ENCODE measurements around the gene ELMOD2.

The ELMOD2 gene

GRCh38 chr4:140533951-140534480 is 10.0 kb downstream of the ELMOD2 start:
- H3K9ac ChIP-seq (ENCODE audit: low read depth, low read length), result no peak overlapping the region
- H3K36me3 ChIP-seq (ENCODE audit: insufficient read depth, low read depth, low read length), result peaks cover 42% of the 10 kb centered on the region
- no peaks in the 10 kb centered on the region for H3K9me3 ChIP-seq (ENCODE audit: insufficient read depth, low read depth, low read length)
- H3K27me3 ChIP-seq (ENCODE audit: insufficient read depth, low read length), result no peaks in the 10 kb centered on the region
- no peaks in the 10 kb centered on the region for H3K4me1 ChIP-seq (ENCODE audit: insufficient read depth, low read length)
- H3K4me3 ChIP-seq (ENCODE audit: low read length), result no peak overlapping the region
- no peak overlapping the region for H3K27ac ChIP-seq (ENCODE audit: low read length)

- Histone ChIP-seq H3K4me1 (ENCODE audit: insufficient read depth, low read length) (peaks cover 30% of the 10 kb centered on the region; the same call in 1 of the 2 replicates), H3K27ac (ENCODE audit: low read length) (peak overlapping the region; percentile 11), H3K36me3 (ENCODE audit: insufficient read depth, low read depth, low read length) (no peaks in the 10 kb centered on the region), H3K4me3 (ENCODE audit: low read length) (peak overlapping the region; percentile 12; the same call in 1 of the 2 replicates), H3K9ac (ENCODE audit: low read depth, low read length) (no peak overlapping the region), H3K9me3 (ENCODE audit: insufficient read depth, low read depth, low read length) (no peaks in the 10 kb centered on the region), H3K27me3 (ENCODE audit: insufficient read depth, low read length) (no peaks in the 10 kb centered on the region)
Measured at GRCh38 chr4:140556372-140557085, 32.6 kb downstream of the ELMOD2 start.

GRCh38 chr4:140557831-140558435 is 34.0 kb downstream of the ELMOD2 start:
- Histone ChIP-seq H3K27me3 (ENCODE audit: insufficient read depth, low read length) (no peaks in the 10 kb centered on the region), H3K9ac (ENCODE audit: low read depth, low read length) (peak overlapping the region; percentile 9; the same call in 1 of the 2 replicates), H3K27ac (ENCODE audit: low read length) (no peak overlapping the region), H3K9me3 (ENCODE audit: insufficient read depth, low read depth, low read length) (no peaks in the 10 kb centered on the region), H3K4me1 (ENCODE audit: insufficient read depth, low read length) (peaks cover 30% of the 10 kb centered on the region; the same call in 1 of the 2 replicates), H3K36me3 (ENCODE audit: insufficient read depth, low read depth, low read length) (no peaks in the 10 kb centered on the region), H3K4me3 (ENCODE audit: low read length) (no peak overlapping the region; the same call in 1 of the 2 replicates)

- Histone ChIP-seq H3K36me3 (ENCODE audit: insufficient read depth, low read depth, low read length) (no peaks in the 10 kb centered on the region), H3K9me3 (ENCODE audit: insufficient read depth, low read depth, low read length) (no peaks in the 10 kb centered on the region), H3K4me3 (ENCODE audit: low read length) (no peak overlapping the region), H3K27me3 (ENCODE audit: insufficient read depth, low read length) (peaks cover 2% of the 10 kb centered on the region; the same call in 1 of the 2 replicates), H3K27ac (ENCODE audit: low read length) (no peak overlapping the region), H3K9ac (ENCODE audit: low read depth, low read length) (no peak overlapping the region), H3K4me1 (ENCODE audit: insufficient read depth, low read length) (peaks cover 30% of the 10 kb centered on the region; the same call in 1 of the 2 replicates)
Measured at GRCh38 chr4:140559696-140560095, 35.7 kb downstream of the ELMOD2 start.

GRCh38 chr4:140568507-140569306 is 44.7 kb downstream of the ELMOD2 start, which contains the start of gene UCP1:
UCP1 (minus strand) TSS chr4:140568961; CDS start chr4:140568729, 232 bp downstream.
- Histone ChIP-seq H3K4me1 (ENCODE audit: insufficient read depth, low read length) (peaks cover 9% of the 10 kb centered on the region; the same call in 1 of the 2 replicates), H3K9ac (ENCODE audit: low read depth, low read length) (no peak within 1 kb of the TSS; the same call in 1 of the 2 replicates), H3K27me3 (ENCODE audit: insufficient read depth, low read length) (peaks cover 80% of the 10 kb centered on the region), H3K9me3 (ENCODE audit: insufficient read depth, low read depth, low read length) (no peaks in the 10 kb centered on the region; the same call in 1 of the 2 replicates), H3K27ac (ENCODE audit: low read length) (no peak within 1 kb of the TSS), H3K36me3 (ENCODE audit: insufficient read depth, low read depth, low read length) (no peaks in the 10 kb centered on the region), H3K4me3 (ENCODE audit: low read length) (peak within 1 kb of the TSS; percentile 77)

GRCh38 chr4:140569307-140569638 is 45.3 kb downstream of the ELMOD2 start:
- Histone ChIP-seq H3K27me3 (ENCODE audit: insufficient read depth, low read length) (peaks cover 80% of the 10 kb centered on the region), H3K9ac (ENCODE audit: low read depth, low read length) (no peak overlapping the region), H3K9me3 (ENCODE audit: insufficient read depth, low read depth, low read length) (no peaks in the 10 kb centered on the region; the same call in 1 of the 2 replicates), H3K36me3 (ENCODE audit: insufficient read depth, low read depth, low read length) (no peaks in the 10 kb centered on the region), H3K27ac (ENCODE audit: low read length) (no peak overlapping the region), H3K4me3 (ENCODE audit: low read length) (peak overlapping the region; percentile 77), H3K4me1 (ENCODE audit: insufficient read depth, low read length) (peaks cover 9% of the 10 kb centered on the region; the same call in 1 of the 2 replicates)

GRCh38 chr4:140571620-140572019 is 47.7 kb downstream of the ELMOD2 start:
- Histone ChIP-seq H3K27ac (ENCODE audit: low read length) (no peak overlapping the region), H3K4me3 (ENCODE audit: low read length) (no peak overlapping the region), H3K4me1 (ENCODE audit: insufficient read depth, low read length) (peaks cover 9% of the 10 kb centered on the region; the same call in 1 of the 2 replicates), H3K27me3 (ENCODE audit: insufficient read depth, low read length) (peaks cover 58% of the 10 kb centered on the region), H3K9ac (ENCODE audit: low read depth, low read length) (no peak overlapping the region), H3K36me3 (ENCODE audit: insufficient read depth, low read depth, low read length) (no peaks in the 10 kb centered on the region), H3K9me3 (ENCODE audit: insufficient read depth, low read depth, low read length) (no peaks in the 10 kb centered on the region; the same call in 1 of the 2 replicates)

GRCh38 chr4:140575489-140575888 is 51.5 kb downstream of the ELMOD2 start:
- no peak overlapping the region for H3K27ac ChIP-seq (ENCODE audit: low read length)
- H3K9ac ChIP-seq (ENCODE audit: low read depth, low read length), result no peak overlapping the region
- no peaks in the 10 kb centered on the region for H3K36me3 ChIP-seq (ENCODE audit: insufficient read depth, low read depth, low read length)
- H3K9me3 ChIP-seq (ENCODE audit: insufficient read depth, low read depth, low read length), result no peaks in the 10 kb centered on the region; the same call in 1 of the 2 replicates
- H3K27me3 ChIP-seq (ENCODE audit: insufficient read depth, low read length), result peaks cover 19% of the 10 kb centered on the region
- H3K4me1 ChIP-seq (ENCODE audit: insufficient read depth, low read length), result no peaks in the 10 kb centered on the region
- H3K4me3 ChIP-seq (ENCODE audit: low read length), result no peak overlapping the region

- no peak overlapping the region for H3K4me3 ChIP-seq (ENCODE audit: low read length)
- H3K9ac ChIP-seq (ENCODE audit: low read depth, low read length), result no peak overlapping the region
- H3K4me1 ChIP-seq (ENCODE audit: insufficient read depth, low read length), result no peaks in the 10 kb centered on the region
- H3K27me3 ChIP-seq (ENCODE audit: insufficient read depth, low read length), result no peaks in the 10 kb centered on the region; the same call in 1 of the 2 replicates
- no peak overlapping the region for H3K27ac ChIP-seq (ENCODE audit: low read length)
- H3K36me3 ChIP-seq (ENCODE audit: insufficient read depth, low read depth, low read length), result no peaks in the 10 kb centered on the region
- no peaks in the 10 kb centered on the region for H3K9me3 ChIP-seq (ENCODE audit: insufficient read depth, low read depth, low read length)
Measured at GRCh38 chr4:140579278-140579677, 55.3 kb downstream of the ELMOD2 start.

- no peak overlapping the region for H3K4me3 ChIP-seq (ENCODE audit: low read length)
- H3K9ac ChIP-seq (ENCODE audit: low read depth, low read length), result no peak overlapping the region
- H3K27ac ChIP-seq (ENCODE audit: low read length), result no peak overlapping the region
- no peaks in the 10 kb centered on the region for H3K4me1 ChIP-seq (ENCODE audit: insufficient read depth, low read length)
- no peaks in the 10 kb centered on the region for H3K27me3 ChIP-seq (ENCODE audit: insufficient read depth, low read length)
- no peaks in the 10 kb centered on the region for H3K36me3 ChIP-seq (ENCODE audit: insufficient read depth, low read depth, low read length)
- no peaks in the 10 kb centered on the region for H3K9me3 ChIP-seq (ENCODE audit: insufficient read depth, low read depth, low read length)
Measured at GRCh38 chr4:140581078-140581477, 57.1 kb downstream of the ELMOD2 start.

- H3K36me3 ChIP-seq (ENCODE audit: insufficient read depth, low read depth, low read length), result no peaks in the 10 kb centered on the region
- H3K9me3 ChIP-seq (ENCODE audit: insufficient read depth, low read depth, low read length), result no peaks in the 10 kb centered on the region
- H3K4me3 ChIP-seq (ENCODE audit: low read length), result no peak overlapping the region
- no peak overlapping the region for H3K9ac ChIP-seq (ENCODE audit: low read depth, low read length)
- H3K4me1 ChIP-seq (ENCODE audit: insufficient read depth, low read length), result no peaks in the 10 kb centered on the region
- H3K27ac ChIP-seq (ENCODE audit: low read length), result no peak overlapping the region
- no peaks in the 10 kb centered on the region for H3K27me3 ChIP-seq (ENCODE audit: insufficient read depth, low read length)
Measured at GRCh38 chr4:140584439-140584838, 60.5 kb downstream of the ELMOD2 start.

Data from iPS-20b (cell line).